HG03045 (cell line): ENCODE results near the gene OXLD1.
"Not testable (repeated sequence)": the region's sequence is repeated elsewhere in the genome, so short reads cannot be mapped to it uniquely, and the experiment has no call there.

ENCODE experiments used
- ATAC-seq: cut with Tn5 transposase; IDR thresholded peaks from one replicate; pipeline ENCODE4 v1.9.1; 2021; ENCODE audit warnings: mild to moderate bottlenecking, moderate library complexity; ENCODE audit not compliant: unreplicated experiment

The OXLD1 gene

DNA sequence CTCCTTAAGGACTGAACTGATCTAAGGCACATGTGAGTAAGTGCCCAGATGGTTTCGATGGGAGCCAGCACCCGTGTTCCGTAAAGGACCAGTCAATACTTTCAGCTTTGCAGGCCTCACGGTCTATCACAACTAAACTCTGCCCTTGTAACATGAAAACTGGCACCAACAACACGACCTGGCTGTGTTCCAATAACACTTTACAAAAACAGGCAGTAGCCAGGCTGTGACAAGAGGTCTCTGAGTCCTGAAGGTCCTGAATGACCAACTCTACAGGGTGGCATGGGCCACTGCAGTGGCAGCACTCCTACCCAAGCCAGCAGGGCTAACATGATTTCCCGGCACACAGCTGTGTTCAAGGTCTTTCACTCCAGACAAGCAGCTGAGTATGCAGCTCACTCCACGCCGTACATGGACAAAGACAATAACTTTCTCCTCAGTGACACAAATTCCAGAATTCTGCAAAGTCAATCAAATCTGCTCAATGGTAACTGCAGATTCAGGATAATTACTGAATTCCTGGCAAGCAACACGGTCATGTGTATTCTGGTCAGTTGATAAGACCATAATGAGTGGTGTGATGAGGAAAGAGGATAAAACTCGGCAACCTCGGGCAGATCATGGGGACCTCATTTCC is 44.8 kb downstream of the OXLD1 start:
- no peak for ATAC-seq

- not testable (repeated sequence) for ATAC-seq
Observed at GRCh38 chr17:81618307-81618706, 48.1 kb downstream of the OXLD1 start.

- ATAC-seq: no peak
Observed at GRCh38 chr17:81616877-81617276, 49.5 kb downstream of the OXLD1 start.

- no peak for ATAC-seq
Observed at GRCh38 chr17:81615401-81615930, 50.9 kb downstream of the OXLD1 start.
